ENCODE measurements around the gene BTBD10.
"Not testable (repeated sequence)": the region's sequence is repeated elsewhere in the genome, so short reads cannot be mapped to it uniquely, and the experiment has no call there.

Gene BTBD10

GRCh38 chr11:13445588-13445987 lies 17.4 kb downstream of the BTBD10 start:
- in situ Hi-C loops (cut with MboI; ENCODE audit: low sequenced_read_pairs) = no loop called here

GRCh38 chr11:13440100-13440855 lies 22.7 kb downstream of the BTBD10 start:
- in situ Hi-C loops (cut with MboI; ENCODE audit: low sequenced_read_pairs) = no loop called here

- in situ Hi-C loops (cut with MboI; ENCODE audit: low sequenced_read_pairs) = no loop called here
Observed at GRCh38 chr11:13438291-13438690, 24.7 kb downstream of the BTBD10 start.

GRCh38 chr11:13436836-13437235 lies 26.2 kb downstream of the BTBD10 start:
- in situ Hi-C loops (cut with MboI; ENCODE audit: low sequenced_read_pairs) = not testable (repeated sequence)

GRCh38 chr11:13434247-13435205 lies 28.5 kb downstream of the BTBD10 start:
- in situ Hi-C loops (cut with MboI; ENCODE audit: low sequenced_read_pairs) = no loop called here

- in situ Hi-C loops (cut with MboI; ENCODE audit: low sequenced_read_pairs) = no loop called here
Observed at GRCh38 chr11:13433437-13433836, 29.6 kb downstream of the BTBD10 start.

DNA sequence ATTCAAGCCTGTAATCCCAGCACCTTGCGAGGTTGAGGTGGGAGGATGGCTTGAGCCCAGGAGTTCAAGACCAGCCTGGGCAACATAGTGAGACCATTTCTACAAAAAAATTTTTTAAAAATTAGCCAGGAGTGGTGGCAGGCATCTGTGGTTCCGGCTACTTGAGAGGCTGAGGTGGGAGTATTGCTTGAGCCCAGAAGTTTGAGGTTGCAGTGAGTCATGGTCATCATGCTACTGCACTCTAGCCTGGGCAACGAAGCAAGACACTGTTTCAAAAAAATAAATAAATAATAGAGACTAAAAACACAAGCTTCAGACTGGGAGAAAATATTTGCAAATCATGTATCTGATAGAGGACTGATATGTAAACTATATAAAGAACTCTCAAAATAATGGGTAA lies 33.2 kb downstream of the BTBD10 start:
- in situ Hi-C loops (cut with MboI; ENCODE audit: low sequenced_read_pairs) = no loop called here

DNA sequence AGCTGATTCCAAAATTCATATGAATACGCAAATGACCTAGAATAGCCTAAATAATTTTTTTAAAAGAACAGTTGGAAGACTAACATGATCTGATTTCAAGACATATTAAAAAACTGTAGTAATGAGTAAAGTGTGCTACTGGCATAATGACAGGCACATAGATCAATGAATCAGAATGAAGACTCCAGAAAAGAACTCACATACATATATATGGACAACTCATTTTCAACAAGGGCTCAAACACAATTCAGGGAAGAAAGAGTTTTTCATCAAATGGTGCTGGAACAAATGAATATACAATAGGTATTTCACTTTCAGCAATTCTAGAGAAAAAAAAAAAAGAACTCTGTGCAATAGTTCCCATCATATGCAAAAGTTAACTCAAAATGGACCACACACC lies 33.7 kb downstream of the BTBD10 start:
- in situ Hi-C loops (cut with MboI; ENCODE audit: low sequenced_read_pairs) = no loop called here

DNA sequence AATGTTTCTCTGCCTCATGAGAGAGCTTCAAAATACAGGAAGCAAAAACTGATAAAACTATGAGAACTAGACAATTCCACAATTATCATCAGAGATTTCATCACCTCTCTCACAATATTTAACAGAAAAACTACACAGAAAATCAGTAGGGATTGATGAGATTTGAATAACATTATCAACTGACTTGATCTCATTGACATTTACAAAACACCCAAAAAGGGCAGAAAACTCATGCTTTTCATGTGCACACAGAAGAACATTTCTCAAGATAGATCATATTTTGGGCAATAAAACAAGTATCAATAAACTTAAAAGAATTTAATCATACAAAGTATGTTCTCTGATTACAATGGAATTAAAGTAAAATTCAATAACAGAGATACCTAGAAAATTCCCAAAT lies 35.6 kb downstream of the BTBD10 start:
- in situ Hi-C loops (cut with MboI; ENCODE audit: low sequenced_read_pairs) = no loop called here

- in situ Hi-C loops (cut with MboI; ENCODE audit: low sequenced_read_pairs) = no loop called here
Observed at GRCh38 chr11:13423372-13423771, 39.6 kb downstream of the BTBD10 start.

GRCh38 chr11:13421561-13421960 lies 41.5 kb downstream of the BTBD10 start:
- in situ Hi-C loops (cut with MboI; ENCODE audit: low sequenced_read_pairs) = no loop called here

DNA sequence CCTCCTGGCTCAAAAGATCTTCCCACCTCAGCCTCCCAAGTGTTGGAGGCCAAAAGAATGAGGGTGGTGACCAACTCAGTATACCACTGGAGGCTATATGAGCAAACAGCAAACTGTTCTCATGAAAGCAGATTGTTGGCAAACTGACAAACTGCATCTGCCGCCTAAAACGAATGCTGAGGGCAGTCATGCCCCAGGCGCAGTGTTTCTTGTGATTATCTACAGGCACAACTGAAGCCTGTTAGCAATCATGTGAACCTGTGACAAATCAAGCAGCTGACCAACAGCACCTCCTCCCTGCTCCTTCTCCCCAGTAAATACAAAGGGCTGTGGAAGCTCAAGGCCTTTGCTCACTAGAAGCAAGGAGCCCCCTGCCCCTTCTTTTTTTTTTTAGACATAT lies 47.8 kb downstream of the BTBD10 start:
- in situ Hi-C loops (cut with MboI; ENCODE audit: low sequenced_read_pairs) = no loop called here

- in situ Hi-C loops (cut with MboI; ENCODE audit: low sequenced_read_pairs) = no loop called here
Observed at GRCh38 chr11:13405220-13405619, 57.8 kb downstream of the BTBD10 start.

GRCh38 chr11:13398335-13398734 lies 64.7 kb downstream of the BTBD10 start:
- in situ Hi-C loops (cut with MboI; ENCODE audit: low sequenced_read_pairs) = not testable (repeated sequence)

- in situ Hi-C loops (cut with MboI; ENCODE audit: low sequenced_read_pairs) = no loop called here
Observed at GRCh38 chr11:13391217-13391616, 71.8 kb downstream of the BTBD10 start.

GRCh38 chr11:13388741-13389140 lies 74.3 kb downstream of the BTBD10 start:
- in situ Hi-C loops (cut with MboI; ENCODE audit: low sequenced_read_pairs) = no loop called here

DNA sequence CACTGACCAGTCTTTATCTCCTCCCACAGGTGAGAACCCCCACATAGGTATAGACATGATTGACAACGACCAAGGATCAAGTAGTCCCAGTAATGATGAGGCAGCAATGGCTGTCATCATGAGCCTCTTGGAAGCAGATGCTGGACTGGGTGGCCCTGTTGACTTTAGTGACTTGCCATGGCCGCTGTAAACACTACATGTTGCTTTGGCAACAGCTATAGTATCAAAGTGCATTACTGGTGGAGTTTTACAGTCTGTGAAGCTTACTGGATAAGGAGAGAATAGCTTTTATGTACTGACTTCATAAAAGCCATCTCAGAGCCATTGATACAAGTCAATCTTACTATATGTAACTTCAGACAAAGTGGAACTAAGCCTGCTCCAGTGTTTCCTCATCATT lies 76.5 kb downstream of the BTBD10 start:
- in situ Hi-C loops (cut with MboI; ENCODE audit: low sequenced_read_pairs) = no loop called here

DNA sequence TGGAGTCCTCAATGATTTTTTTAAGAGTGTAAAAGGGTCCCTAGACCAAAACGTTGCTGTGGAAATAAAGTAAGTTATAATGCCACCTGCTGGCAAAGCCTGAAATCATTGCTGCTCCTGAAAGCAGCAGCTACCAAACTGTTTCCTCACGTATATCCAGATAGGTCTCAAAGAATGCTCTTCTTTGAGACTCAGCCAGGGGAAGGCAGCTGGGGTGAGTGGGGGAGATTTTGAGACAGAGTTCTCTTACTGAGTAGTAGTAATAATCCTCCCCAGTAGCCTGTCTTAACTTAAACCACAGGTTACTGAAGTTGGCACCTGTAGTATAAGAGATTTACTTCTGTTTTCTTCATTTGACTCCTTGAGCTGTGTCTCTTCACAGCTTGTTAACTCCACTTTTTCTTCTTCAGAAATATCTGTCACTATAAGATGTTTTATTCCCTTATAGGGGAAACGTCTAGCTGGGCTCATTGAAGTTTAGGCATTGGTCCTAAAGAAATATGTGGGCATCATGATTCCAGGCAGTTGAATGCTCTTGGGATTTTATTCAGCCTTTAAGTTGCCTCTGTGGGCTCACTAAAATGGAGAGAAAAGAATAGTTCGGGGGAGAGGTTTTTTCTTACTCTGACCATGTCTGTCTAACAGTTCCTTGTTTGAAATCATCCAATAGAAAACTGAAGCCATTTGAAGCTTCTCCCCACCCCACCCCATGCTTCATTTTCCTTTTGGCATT lies 77.9 kb downstream of the BTBD10 start:
- in situ Hi-C loops (cut with MboI; ENCODE audit: low sequenced_read_pairs) = no loop called here

- in situ Hi-C loops (cut with MboI; ENCODE audit: low sequenced_read_pairs) = no loop called here
Observed at GRCh38 chr11:13382751-13383150, 80.3 kb downstream of the BTBD10 start.

DNA sequence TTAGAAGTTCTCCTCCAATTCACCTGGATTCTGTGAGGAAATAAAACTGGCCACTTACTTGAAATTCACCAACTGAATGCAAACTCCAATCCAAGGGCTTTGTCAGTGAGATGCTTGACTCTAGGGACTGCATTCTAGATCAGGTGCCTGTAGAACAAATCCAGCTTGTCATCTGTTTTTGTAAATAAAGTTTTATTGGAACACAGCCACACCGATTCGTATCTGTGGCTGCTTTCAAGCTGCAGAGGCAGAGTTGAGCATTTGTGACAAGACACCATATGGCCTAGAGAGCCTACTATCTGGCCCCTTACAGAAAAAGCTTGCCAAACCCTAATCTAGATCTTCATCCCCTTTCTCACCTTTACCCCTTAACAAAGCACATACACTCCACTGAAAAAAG lies 82.3 kb downstream of the BTBD10 start:
- in situ Hi-C loops (cut with MboI; ENCODE audit: low sequenced_read_pairs) = no loop called here

DNA sequence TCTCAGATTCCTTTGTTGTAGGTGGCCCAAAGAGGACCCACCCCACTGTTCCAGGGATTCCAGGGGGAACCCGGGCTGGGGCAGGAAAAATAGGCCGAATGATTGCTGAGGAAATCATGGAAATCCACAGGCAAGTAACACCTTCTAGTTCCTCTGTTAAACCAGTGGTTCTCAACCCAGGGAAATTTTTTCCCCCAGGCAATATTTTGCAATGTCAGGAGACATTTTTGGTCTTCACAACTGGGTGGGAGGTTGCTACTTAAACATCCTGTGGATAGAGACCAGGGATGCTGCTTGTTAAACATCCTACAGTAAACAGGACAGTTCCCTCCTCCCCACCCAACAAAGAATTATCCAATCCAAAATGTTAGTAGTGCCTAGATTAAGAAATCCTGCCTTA lies 84.7 kb downstream of the BTBD10 start:
- in situ Hi-C loops (cut with MboI; ENCODE audit: low sequenced_read_pairs) = no loop called here

Measured in hTERT RPE-1 (cell line).